HEK293 (cell line): ENCODE measurements around the gene SIM2.

Experiments
- CTCF ChIA-PET: fragments of 350-600 bp; formaldehyde crosslinking; extraction: SDS; loops from one replicate; lab custom pipeline; 2021; ENCODE audit warnings: antibody characterized with exemption; lab: Yijun Ruan, JAX
- POLR2A ChIA-PET: fragments of 300-600 bp; formaldehyde crosslinking; extraction: SDS; loops from one replicate; lab custom pipeline; 2020; ENCODE audit warnings: antibody characterized with exemption, inconsistent platforms; lab: Yijun Ruan, JAX
- H3K27ac ChIP-seq: fragments of 200-500 bp; sonication (Bioruptor generic); 2 replicates; pipeline ENCODE4 v1.5.1; 2014; ENCODE audit warnings: low read depth, low read length, control low read depth, inconsistent platforms; ENCODE audit errors: extremely low read depth
- H3K36me3 ChIP-seq, 2 experiments: fragments of 200-500 bp in 1 of 2; sonication (Bioruptor generic) in 1 of 2; 1 replicate in 1 of 2; 2 replicates in 1 of 2; pipeline ENCODE4 v1.5.1; 2014 to 2017; ENCODE audit warnings: inconsistent platforms in 2 of 2, low read length in 2 of 2; ENCODE audit not compliant: control insufficient read depth in 2 of 2, insufficient read depth in 1 of 2
- H3K4me1 ChIP-seq: fragments of 200-500 bp; sonication (Bioruptor generic); 2 replicates; pipeline ENCODE4 v1.5.1; 2014; ENCODE audit warnings: mild to moderate bottlenecking, low read length, inconsistent platforms; ENCODE audit not compliant: control insufficient read depth, insufficient read depth
- H3K4me3 ChIP-seq: 2 replicates; pipeline ENCODE4 v1.5.1; 2011; ENCODE audit warnings: low read depth, mild to moderate bottlenecking, control low read depth, low read length, moderate library complexity
- H3K9me3 ChIP-seq: fragments of 200-500 bp; sonication (Bioruptor generic); 2 replicates; pipeline ENCODE4 v1.5.1; 2014; ENCODE audit warnings: low read depth, low read length, inconsistent platforms; ENCODE audit not compliant: control insufficient read depth, insufficient read depth
- KLF16 ChIP-seq: fragments of 450-650 bp; formaldehyde crosslinking; IDR thresholded peaks from 2 replicates; pipeline ENCODE4 v1.5.1; 2017; ENCODE audit warnings: missing biosample characterization, missing genetic modification characterization
- ZBTB48 ChIP-seq: fragments of 450-650 bp; formaldehyde crosslinking; IDR thresholded peaks from 2 replicates; pipeline ENCODE4 v1.5.1; 2016; ENCODE audit warnings: missing biosample characterization, missing genetic modification characterization
- ZNF23 ChIP-seq: fragments of 450-650 bp; formaldehyde crosslinking; IDR thresholded peaks from 2 replicates; pipeline ENCODE4 v1.5.1; 2016; ENCODE audit warnings: missing biosample characterization, missing genetic modification characterization, borderline replicate concordance
- ZNF266 ChIP-seq: fragments of 450-650 bp; formaldehyde crosslinking; IDR thresholded peaks from 2 replicates; pipeline ENCODE4 v1.5.1; 2016; ENCODE audit warnings: missing biosample characterization, missing genetic modification characterization, low read depth
- ZNF549 ChIP-seq: fragments of 450-650 bp; IDR thresholded peaks from 2 replicates; pipeline ENCODE4 v1.5.1; 2018; ENCODE audit warnings: missing biosample characterization, missing genetic modification characterization, mild to moderate bottlenecking, inconsistent platforms, moderate library complexity
- ZNF585B ChIP-seq: fragments of 450-650 bp; formaldehyde crosslinking; IDR thresholded peaks from 2 replicates; pipeline ENCODE4 v1.5.1; 2016; ENCODE audit warnings: missing biosample characterization, missing genetic modification characterization
- ZNF596 ChIP-seq: fragments of 450-650 bp; IDR thresholded peaks from 2 replicates; pipeline ENCODE4 v1.5.0; 2018; ENCODE audit warnings: missing biosample characterization, mild to moderate bottlenecking, missing genetic modification characterization, moderate library complexity
- ZNF658 ChIP-seq: fragments of 450-650 bp; formaldehyde crosslinking; IDR thresholded peaks from 2 replicates; pipeline ENCODE4; 2016; ENCODE audit warnings: missing biosample characterization, missing genetic modification characterization
- ZNF792 ChIP-seq: fragments of 450-650 bp; formaldehyde crosslinking; IDR thresholded peaks from 2 replicates; pipeline ENCODE4 v1.5.1; 2016; ENCODE audit warnings: missing biosample characterization, missing genetic modification characterization
- ZSCAN16 ChIP-seq: fragments of 450-650 bp; formaldehyde crosslinking; IDR thresholded peaks from 2 replicates; pipeline ENCODE4 v1.5.1; 2016; ENCODE audit warnings: missing biosample characterization, missing genetic modification characterization
- ZSCAN23 ChIP-seq: fragments of 450-650 bp; formaldehyde crosslinking; IDR thresholded peaks from 2 replicates; pipeline ENCODE4 v1.5.1; 2016; ENCODE audit warnings: missing biosample characterization, missing genetic modification characterization
- ZXDB ChIP-seq: fragments of 450-650 bp; formaldehyde crosslinking; IDR thresholded peaks from 2 replicates; pipeline ENCODE4 v1.5.1; 2016; ENCODE audit warnings: missing biosample characterization, missing genetic modification characterization
- TF ChIP-seq, protein P1 (sequence below): fragments of 450-650 bp; formaldehyde crosslinking; conservative IDR thresholded peaks from 2 replicates; pipeline ENCODE4 v1.5.1; 2016; ENCODE audit warnings: low read depth, missing biosample characterization, missing genetic modification characterization
- TF ChIP-seq, protein P2 (sequence below): fragments of 450-650 bp; formaldehyde crosslinking; conservative IDR thresholded peaks from 2 replicates; pipeline ENCODE4 v1.5.1; 2016; ENCODE audit warnings: low read depth, missing biosample characterization, missing genetic modification characterization
- TF ChIP-seq, protein P3 (sequence below): fragments of 450-650 bp; formaldehyde crosslinking; IDR thresholded peaks from 2 replicates; pipeline ENCODE4 v1.5.1; 2016; ENCODE audit warnings: missing biosample characterization, missing genetic modification characterization
- TF ChIP-seq, protein P4 (sequence below): fragments of 450-650 bp; formaldehyde crosslinking; IDR thresholded peaks from 2 replicates; pipeline ENCODE4 v1.5.1; 2017; ENCODE audit warnings: missing biosample characterization, missing genetic modification characterization
- TF ChIP-seq, protein P5 (sequence below): fragments of 450-650 bp; formaldehyde crosslinking; optimal IDR thresholded peaks from 2 replicates; pipeline ENCODE3; 2016; ENCODE audit warnings: missing biosample characterization, mild to moderate bottlenecking, missing genetic modification characterization
- TF ChIP-seq, protein P6 (sequence below): fragments of 450-650 bp; formaldehyde crosslinking; IDR thresholded peaks from 2 replicates; pipeline ENCODE4; 2016; ENCODE audit warnings: missing biosample characterization, missing genetic modification characterization

The SIM2 gene

DNA sequence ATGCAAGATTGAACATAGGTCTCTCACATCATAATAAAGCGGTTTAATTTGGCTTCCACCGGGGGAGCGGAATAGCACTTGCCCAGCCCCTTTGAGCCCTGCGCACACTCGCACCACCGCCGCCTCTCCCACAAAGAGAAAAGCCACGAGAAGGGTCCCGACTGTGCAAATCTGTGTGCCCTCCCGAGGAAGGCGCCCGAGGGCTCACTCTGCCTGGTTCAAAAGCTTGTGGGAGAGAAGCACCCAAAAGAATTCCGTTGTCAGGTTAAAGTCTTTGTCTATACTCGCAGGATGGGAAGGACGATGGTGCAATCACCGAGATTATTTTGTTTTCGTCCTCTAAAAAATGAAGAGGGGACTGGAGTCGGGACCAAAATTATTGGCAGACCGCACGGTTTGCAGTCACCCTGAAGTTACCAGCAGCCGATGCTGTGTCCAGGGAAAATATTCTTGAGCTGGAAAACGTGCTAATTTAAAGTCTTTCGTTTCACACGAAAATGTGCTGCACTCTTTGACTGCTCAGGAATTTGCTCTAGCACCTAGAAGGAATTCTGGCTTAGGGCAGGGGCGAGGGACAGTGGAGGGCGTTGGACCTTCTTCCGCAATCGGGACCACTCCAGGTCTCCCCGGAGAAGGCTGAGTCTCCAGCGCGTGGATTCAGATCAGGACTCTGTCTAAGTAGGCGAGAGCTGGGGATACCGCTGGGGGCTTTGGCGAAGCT, 6.6 kb upstream of the SIM2 start (continued):
- TF ChIP-seq, protein P1, sequence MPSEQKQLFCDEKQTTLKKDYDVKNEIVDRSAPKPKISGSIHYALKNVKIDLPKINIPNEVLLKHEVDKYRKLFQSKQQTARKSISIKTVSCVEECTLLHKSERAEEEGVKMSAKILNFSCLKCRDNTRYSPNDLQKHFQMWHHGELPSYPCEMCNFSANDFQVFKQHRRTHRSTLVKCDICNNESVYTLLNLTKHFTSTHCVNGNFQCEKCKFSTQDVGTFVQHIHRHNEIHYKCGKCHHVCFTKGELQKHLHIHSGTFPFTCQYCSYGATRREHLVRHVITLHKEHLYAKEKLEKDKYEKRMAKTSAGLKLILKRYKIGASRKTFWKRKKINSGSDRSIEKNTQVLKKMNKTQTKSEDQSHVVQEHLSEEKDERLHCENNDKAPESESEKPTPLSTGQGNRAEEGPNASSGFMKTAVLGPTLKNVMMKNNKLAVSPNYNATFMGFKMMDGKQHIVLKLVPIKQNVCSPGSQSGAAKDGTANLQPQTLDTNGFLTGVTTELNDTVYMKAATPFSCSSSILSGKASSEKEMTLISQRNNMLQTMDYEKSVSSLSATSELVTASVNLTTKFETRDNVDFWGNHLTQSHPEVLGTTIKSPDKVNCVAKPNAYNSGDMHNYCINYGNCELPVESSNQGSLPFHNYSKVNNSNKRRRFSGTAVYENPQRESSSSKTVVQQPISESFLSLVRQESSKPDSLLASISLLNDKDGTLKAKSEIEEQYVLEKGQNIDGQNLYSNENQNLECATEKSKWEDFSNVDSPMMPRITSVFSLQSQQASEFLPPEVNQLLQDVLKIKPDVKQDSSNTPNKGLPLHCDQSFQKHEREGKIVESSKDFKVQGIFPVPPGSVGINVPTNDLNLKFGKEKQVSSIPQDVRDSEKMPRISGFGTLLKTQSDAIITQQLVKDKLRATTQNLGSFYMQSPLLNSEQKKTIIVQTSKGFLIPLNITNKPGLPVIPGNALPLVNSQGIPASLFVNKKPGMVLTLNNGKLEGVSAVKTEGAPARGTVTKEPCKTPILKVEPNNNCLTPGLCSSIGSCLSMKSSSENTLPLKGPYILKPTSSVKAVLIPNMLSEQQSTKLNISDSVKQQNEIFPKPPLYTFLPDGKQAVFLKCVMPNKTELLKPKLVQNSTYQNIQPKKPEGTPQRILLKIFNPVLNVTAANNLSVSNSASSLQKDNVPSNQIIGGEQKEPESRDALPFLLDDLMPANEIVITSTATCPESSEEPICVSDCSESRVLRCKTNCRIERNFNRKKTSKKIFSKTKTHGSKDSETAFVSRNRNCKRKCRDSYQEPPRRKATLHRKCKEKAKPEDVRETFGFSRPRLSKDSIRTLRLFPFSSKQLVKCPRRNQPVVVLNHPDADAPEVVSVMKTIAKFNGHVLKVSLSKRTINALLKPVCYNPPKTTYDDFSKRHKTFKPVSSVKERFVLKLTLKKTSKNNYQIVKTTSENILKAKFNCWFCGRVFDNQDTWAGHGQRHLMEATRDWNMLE (tag by site-specific recombination) = no peak

DNA sequence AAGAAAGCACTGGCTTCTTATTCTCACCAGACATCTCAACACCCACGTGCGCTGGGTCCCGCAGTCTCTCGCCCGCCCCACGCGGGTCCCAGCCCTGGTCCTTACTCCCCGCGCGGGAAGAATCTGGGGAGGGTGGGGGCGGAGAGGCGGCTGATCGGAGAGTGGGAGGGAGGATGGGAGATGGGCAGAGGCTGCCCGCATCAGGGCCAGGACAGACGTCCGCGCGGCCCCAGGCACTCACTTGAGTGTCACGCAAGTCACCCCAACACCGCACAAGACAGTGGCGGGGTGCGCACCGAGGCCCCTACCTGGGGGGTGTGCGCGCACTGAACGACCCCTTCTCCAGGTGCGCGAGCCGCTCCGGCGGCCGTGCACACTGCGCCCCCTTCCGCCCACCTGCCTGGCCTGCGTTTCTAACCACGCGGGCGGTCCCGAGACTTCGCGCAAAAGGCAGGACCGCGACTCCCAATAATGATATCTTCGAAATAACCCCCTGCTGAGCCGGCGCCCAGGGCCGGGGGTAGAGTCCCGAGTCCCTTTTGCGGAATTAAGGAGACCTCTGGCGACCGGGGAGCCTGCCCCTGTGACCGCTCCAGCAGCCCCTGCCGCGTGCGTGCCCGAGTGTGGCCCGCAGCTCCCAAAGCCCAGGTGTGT, 6.0 kb upstream of the SIM2 start:
- POLR2A ChIA-PET = interaction anchor here (0.7 to 1.2 kb wide), 5 partner anchors 9 to 263 kb away, joined by 3 to 4 read pairs (median 3); no protein-coding TSS in a partner anchor
- CTCF ChIA-PET = interaction anchor here (0.6 to 4.0 kb wide), 8 partner anchors 62 to 1664 kb away, joined by 3 to 30 read pairs (median 3); no protein-coding TSS in a partner anchor
- Histone ChIP-seq H3K36me3 (no peaks in the 10 kb centered on the region), H3K4me3 (peak overlapping the region; percentile 34), H3K4me1 (peaks cover 6% of the 10 kb centered on the region), H3K27ac (peak overlapping the region; percentile 19; the same call in 1 of the 2 replicates), H3K9me3 (no peaks in the 10 kb centered on the region)
- no peak for TF ChIP-seq ZNF549 (tag by site-specific recombination)
- TF ChIP-seq, protein P2, sequence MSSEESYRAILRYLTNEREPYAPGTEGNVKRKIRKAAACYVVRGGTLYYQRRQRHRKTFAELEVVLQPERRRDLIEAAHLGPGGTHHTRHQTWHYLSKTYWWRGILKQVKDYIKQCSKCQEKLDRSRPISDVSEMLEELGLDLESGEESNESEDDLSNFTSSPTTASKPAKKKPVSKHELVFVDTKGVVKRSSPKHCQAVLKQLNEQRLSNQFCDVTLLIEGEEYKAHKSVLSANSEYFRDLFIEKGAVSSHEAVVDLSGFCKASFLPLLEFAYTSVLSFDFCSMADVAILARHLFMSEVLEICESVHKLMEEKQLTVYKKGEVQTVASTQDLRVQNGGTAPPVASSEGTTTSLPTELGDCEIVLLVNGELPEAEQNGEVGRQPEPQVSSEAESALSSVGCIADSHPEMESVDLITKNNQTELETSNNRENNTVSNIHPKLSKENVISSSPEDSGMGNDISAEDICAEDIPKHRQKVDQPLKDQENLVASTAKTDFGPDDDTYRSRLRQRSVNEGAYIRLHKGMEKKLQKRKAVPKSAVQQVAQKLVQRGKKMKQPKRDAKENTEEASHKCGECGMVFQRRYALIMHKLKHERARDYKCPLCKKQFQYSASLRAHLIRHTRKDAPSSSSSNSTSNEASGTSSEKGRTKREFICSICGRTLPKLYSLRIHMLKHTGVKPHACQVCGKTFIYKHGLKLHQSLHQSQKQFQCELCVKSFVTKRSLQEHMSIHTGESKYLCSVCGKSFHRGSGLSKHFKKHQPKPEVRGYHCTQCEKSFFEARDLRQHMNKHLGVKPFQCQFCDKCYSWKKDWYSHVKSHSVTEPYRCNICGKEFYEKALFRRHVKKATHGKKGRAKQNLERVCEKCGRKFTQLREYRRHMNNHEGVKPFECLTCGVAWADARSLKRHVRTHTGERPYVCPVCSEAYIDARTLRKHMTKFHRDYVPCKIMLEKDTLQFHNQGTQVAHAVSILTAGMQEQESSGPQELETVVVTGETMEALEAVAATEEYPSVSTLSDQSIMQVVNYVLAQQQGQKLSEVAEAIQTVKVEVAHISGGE = no peak
- TF ChIP-seq ZNF658 (tag by site-specific recombination) = no peak
- TF ChIP-seq ZBTB48 = peak; percentile 28; the same call in 1 of the 2 replicates
- 0 out of 2 replicates have a peak, but pooled peaks have one; percentile 34 for TF ChIP-seq KLF16
- TF ChIP-seq, protein P3, sequence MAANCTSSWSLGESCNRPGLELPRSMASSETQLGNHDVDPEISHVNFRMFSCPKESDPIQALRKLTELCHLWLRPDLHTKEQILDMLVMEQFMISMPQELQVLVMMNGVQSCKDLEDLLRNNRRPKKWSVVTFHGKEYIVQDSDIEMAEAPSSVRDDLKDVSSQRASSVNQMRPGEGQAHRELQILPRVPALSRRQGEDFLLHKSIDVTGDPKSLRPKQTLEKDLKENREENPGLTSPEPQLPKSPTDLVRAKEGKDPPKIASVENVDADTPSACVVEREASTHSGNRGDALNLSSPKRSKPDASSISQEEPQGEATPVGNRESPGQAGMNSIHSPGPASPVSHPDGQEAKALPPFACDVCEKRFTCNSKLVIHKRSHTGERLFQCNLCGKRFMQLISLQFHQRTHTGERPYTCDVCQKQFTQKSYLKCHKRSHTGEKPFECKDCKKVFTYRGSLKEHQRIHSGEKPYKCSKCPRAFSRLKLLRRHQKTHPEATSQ (tag by site-specific recombination) = peak; percentile 15; the same call in 1 of the 2 replicates
- TF ChIP-seq ZNF596 = no peak
- no peak for TF ChIP-seq ZSCAN23
- TF ChIP-seq ZNF585B (tag by site-specific recombination) = no peak
- no peak for TF ChIP-seq ZSCAN16 (tag by site-specific recombination)
- TF ChIP-seq, protein P4, sequence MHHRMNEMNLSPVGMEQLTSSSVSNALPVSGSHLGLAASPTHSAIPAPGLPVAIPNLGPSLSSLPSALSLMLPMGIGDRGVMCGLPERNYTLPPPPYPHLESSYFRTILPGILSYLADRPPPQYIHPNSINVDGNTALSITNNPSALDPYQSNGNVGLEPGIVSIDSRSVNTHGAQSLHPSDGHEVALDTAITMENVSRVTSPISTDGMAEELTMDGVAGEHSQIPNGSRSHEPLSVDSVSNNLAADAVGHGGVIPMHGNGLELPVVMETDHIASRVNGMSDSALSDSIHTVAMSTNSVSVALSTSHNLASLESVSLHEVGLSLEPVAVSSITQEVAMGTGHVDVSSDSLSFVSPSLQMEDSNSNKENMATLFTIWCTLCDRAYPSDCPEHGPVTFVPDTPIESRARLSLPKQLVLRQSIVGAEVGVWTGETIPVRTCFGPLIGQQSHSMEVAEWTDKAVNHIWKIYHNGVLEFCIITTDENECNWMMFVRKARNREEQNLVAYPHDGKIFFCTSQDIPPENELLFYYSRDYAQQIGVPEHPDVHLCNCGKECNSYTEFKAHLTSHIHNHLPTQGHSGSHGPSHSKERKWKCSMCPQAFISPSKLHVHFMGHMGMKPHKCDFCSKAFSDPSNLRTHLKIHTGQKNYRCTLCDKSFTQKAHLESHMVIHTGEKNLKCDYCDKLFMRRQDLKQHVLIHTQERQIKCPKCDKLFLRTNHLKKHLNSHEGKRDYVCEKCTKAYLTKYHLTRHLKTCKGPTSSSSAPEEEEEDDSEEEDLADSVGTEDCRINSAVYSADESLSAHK (tag by site-specific recombination) = no peak
- TF ChIP-seq, protein P5, sequence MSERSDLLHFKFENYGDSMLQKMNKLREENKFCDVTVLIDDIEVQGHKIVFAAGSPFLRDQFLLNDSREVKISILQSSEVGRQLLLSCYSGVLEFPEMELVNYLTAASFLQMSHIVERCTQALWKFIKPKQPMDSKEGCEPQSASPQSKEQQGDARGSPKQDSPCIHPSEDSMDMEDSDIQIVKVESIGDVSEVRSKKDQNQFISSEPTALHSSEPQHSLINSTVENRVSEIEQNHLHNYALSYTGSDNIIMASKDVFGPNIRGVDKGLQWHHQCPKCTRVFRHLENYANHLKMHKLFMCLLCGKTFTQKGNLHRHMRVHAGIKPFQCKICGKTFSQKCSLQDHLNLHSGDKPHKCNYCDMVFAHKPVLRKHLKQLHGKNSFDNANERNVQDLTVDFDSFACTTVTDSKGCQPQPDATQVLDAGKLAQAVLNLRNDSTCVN (tag by site-specific recombination) = peak; percentile 67
- no peak for TF ChIP-seq ZNF792 (tag by site-specific recombination)
- TF ChIP-seq, protein P6, sequence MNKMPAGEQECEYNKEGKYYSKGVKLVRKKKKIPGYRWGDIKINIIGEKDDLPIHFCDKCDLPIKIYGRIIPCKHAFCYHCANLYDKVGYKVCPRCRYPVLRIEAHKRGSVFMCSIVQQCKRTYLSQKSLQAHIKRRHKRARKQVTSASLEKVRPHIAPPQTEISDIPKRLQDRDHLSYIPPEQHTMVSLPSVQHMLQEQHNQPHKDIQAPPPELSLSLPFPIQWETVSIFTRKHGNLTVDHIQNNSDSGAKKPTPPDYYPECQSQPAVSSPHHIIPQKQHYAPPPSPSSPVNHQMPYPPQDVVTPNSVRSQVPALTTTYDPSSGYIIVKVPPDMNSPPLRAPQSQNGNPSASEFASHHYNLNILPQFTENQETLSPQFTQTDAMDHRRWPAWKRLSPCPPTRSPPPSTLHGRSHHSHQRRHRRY (tag by site-specific recombination) = no peak
- TF ChIP-seq ZXDB (tag by site-specific recombination) = 0 out of 2 replicates have a peak, but pooled peaks have one; percentile 29
- no peak for TF ChIP-seq ZNF266 (tag by site-specific recombination)
- TF ChIP-seq ZNF23 (tag by site-specific recombination) = no peak
